ENCODE measurements around the gene ASCC2.
A peak's percentile ranks its signal among the peaks of the same experiment; 100 is the strongest.
"Not testable (repeated sequence)": the region's sequence is repeated elsewhere in the genome, so short reads cannot be mapped to it uniquely, and the experiment has no call there.

The ASCC2 gene, protein sequence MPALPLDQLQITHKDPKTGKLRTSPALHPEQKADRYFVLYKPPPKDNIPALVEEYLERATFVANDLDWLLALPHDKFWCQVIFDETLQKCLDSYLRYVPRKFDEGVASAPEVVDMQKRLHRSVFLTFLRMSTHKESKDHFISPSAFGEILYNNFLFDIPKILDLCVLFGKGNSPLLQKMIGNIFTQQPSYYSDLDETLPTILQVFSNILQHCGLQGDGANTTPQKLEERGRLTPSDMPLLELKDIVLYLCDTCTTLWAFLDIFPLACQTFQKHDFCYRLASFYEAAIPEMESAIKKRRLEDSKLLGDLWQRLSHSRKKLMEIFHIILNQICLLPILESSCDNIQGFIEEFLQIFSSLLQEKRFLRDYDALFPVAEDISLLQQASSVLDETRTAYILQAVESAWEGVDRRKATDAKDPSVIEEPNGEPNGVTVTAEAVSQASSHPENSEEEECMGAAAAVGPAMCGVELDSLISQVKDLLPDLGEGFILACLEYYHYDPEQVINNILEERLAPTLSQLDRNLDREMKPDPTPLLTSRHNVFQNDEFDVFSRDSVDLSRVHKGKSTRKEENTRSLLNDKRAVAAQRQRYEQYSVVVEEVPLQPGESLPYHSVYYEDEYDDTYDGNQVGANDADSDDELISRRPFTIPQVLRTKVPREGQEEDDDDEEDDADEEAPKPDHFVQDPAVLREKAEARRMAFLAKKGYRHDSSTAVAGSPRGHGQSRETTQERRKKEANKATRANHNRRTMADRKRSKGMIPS

DNA sequence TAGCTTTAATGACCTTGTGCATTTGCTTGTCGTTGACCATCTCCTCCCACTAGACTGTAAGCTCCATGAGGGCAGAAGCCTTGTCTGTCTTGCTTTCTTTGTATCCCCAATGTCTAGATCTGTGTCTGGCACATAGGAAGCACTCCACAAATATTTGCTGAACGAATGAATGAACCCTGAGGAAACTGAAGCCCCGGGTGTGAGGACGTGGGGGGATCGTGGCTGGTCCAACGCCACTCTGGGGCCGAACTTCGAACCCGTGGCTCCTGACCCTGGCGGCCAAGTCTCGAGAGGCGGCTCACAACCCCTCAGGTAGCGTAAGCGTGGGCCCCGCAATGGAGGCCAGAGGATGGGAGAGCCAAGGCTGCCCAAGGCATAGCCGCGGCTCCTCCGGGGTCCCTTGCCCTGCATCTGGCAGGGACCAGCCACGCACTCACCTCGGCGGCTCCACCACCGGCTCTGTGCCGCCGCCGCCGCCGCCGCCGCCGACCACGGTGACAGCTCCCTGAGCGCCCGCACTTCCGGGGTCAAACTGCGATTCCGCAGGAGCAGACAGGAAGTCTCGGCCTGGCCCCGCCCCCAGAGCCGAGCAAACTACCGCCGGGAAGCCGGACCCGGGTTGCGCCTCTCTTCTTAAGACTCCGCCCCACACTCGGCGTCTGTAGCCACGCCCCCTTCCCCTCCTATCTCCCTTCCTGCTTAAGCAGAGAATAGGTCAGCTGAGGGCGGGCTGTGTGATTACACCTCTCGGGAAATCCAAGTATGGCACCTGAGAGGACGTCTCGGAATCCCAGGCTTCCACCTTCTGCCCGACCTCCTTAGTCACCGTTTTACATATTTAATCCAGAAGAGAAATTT is at the start of gene ASCC2:
Gene ASCC2, minus strand, starts transcription at position 534 of the 858 bp plus-strand sequence. CDS start 5,949 bp downstream, outside the sequence.
- peak; percentile 96 for DNase-seq (ENCODE audit: low spot score)

DNA sequence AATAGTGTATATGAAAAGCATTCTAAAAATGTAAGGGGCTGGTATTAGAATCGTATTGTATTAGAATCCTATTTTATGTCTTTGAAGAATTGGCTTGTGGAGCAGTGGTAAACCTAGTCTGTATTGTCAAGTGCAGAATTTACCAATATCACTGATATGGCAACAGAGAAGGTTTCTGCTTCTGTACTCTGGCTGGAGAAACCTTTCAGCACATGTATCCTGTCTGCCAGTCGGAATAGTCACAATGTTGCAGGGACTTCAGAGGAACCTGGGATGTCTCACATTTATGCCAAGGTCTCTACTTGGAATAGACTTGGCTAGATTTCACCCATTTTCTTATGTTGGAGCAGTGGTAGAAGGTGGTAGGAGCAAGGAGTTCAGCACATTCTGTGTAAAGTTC is 49.3 kb upstream of the ASCC2 start:
- no peak for DNase-seq (ENCODE audit: low spot score)

DNA sequence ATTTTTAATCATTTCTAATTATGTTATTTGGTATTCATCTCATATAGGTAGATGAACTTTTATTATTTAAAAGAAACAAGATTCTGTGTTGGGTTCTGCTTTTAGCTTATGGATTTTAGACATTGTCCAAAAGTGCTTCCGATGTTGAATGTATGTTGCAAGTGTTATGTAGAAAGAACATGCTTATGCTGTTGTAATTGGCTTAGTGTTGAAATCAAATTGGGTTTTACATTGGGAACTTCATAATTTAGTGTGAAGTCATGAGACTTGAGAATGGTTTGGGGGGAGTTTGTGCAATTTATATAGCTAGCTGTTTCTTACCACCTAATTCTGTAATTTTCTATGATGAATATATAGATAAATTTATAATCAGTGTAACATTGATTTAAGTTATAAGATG is 48.5 kb upstream of the ASCC2 start:
- no peak for DNase-seq (ENCODE audit: low spot score)

DNA sequence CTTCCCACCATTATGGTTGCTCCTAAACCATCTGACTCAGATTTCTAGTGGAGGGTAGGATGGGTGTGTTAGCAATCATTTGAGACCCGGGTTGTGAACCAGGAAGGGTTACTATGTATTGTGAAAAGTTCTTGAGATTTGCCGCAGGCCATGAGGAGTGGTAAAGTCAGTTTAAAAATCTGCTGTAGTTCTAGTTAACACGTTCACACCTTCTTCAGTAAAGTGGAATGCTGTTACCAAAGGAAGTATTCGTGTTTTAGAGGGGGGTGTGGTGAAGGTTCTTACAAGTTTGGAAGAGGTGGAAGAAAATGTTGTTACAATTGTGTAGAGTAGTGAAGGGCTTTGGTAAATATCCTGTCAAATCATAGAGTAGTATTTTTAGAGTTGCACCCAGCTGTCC is 47.5 kb upstream of the ASCC2 start:
- no peak for DNase-seq (ENCODE audit: low spot score)

DNA sequence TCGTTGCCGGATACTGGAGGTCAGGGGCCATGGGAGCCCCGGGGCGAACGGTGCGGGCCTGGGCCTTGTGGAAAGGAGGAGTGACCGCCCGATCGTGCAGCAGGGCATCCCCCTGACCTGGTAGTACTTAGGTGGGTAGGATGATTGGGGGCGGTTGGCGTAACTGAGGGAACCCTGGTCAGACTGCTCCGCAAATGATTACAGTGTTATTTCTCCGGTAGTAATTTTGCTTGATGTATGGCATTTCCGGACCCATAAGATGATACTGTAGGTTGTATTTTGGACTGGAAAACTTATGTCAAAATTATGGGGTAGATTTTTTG is 45.7 kb upstream of the ASCC2 start:
- DNase-seq (ENCODE audit: low spot score) = no peak

DNA sequence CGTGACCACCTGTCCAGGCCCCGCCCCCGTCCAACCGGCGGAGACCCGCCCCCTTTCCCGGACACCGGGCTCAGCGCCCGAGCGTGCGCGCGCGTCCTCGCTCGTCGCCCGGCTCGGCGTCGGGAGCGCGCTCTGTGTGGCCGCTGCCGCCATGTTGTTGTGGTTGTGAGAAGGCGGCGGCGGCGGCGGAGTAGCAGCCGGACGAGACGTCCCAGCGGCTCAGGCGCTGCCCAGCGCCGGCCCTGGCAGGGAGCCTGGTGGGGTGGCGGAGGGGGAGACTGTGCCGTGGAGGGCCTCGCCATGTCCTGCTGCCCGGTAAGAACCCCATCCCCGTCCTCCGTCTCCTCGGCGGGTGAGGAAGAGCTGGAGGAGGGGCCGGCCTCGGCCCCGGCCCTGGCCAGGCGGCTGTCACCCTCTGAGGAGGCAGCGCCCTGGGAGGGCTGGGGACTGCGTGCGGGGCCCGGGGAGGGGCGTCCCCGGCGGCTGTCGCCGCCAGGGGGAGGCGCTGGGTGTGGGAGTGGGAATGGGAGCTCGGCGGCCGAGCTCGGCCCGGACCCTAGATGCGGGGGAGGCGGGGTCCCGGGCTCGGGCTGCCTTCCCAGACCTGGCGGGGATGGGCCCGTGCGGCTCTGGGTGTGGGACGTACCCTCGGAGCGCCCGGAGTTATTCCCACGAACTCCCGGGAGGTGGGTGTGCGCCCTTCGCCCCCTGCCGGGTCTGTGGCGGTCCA is 45.1 kb upstream of the ASCC2 start, which contains the start of gene MTMR3:
Gene MTMR3, plus strand, starts transcription at position 130 of the 730 bp plus-strand sequence. CDS start 87,886 bp downstream, outside the sequence.
- peak; percentile 76 for DNase-seq (ENCODE audit: low spot score)

DNA sequence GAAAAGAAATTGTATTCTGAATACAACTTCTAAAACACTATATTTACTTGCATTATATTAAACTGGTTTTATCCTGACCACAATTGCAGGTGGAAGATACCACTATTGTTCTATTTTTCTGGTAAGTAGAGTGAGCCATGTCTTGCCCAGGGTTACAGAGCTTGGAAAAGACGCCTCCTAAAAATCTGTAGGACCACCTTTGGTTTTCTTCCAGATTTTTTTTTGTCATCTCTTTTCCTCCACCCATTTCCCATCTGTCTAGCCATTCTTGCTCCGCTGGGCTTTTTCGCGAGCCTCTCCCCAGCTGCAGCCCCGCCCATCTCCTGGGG is 44.6 kb upstream of the ASCC2 start:
- no peak for DNase-seq (ENCODE audit: low spot score)

DNA sequence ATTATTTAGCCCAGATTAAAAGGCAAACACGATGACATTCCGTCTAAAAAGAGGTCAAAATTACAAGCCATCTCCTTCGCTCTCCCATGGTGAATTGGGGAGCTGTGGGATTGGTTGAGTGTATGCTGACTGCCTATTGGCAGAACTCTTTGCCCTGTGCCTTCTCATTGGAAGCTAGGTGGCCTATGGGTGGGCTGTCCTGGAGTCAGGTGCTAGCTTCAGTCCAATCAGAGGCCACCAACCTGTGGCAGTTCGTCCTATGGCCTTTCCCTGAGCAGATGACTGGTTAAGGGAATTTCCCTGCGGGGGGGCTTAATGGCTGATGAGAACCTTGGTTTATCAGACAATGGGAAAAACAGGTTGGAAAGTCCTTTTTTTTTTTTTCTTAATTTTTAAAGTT is 41.7 kb upstream of the ASCC2 start:
- no peak for DNase-seq (ENCODE audit: low spot score)

DNA sequence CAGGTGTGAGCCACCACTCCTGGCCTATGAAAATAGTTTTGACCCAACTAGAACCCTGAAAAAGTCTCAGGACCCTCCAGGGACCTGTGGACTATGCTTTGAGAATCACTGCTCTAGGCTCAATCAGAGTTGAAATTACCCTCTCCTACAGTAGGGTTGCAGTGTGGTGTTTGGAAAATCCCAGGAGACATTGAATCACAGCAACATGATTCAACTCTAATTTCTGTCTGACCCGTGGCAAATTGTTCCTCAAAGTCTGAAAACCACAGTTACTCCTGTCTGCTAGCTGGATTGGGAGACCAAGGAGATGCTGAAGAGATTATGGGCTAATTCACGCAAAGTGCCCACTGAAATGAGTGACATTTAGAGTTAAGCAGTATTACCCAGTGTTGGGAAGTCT is 39.5 kb upstream of the ASCC2 start:
- DNase-seq (ENCODE audit: low spot score) = no peak

DNA sequence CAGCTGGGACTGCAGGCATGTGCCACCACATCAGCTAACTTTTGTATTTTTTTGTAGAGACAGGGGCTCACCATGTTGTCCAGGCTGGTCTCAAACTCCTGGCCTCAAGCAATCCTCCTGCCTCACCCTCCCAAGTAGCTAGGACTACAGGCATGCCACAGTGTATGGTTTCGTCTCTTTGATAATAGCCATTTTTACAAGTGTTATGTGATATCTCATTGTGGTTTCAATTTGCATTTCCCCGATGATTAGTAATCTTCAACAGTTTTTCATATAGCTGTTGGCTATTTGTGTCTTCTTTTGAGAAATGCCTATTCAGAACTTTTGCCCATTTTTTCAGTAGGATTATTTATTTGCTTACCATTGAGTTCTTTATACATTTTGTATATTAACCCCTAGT is 35.9 kb upstream of the ASCC2 start:
- DNase-seq (ENCODE audit: low spot score) = no peak

DNA sequence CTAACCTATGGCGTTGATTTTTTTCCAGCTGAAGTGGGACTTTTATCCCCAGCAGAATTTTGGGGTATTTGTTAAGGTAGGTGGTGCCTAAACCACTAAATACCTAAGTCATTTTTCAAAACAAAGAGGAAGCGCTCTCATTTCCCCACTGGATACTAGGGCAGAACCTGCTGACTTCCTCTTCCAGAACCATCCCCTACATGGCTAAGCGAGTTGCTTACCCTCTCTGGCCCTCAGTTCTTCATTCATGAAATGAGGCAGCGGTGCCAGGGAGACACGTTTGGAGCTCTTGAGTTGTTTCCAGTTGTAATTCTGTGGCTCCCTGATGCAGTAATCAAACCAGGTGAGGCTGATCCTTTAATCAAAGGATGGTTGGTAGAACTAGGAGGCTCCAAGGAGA is 34.9 kb upstream of the ASCC2 start:
- DNase-seq (ENCODE audit: low spot score) = no peak

DNA sequence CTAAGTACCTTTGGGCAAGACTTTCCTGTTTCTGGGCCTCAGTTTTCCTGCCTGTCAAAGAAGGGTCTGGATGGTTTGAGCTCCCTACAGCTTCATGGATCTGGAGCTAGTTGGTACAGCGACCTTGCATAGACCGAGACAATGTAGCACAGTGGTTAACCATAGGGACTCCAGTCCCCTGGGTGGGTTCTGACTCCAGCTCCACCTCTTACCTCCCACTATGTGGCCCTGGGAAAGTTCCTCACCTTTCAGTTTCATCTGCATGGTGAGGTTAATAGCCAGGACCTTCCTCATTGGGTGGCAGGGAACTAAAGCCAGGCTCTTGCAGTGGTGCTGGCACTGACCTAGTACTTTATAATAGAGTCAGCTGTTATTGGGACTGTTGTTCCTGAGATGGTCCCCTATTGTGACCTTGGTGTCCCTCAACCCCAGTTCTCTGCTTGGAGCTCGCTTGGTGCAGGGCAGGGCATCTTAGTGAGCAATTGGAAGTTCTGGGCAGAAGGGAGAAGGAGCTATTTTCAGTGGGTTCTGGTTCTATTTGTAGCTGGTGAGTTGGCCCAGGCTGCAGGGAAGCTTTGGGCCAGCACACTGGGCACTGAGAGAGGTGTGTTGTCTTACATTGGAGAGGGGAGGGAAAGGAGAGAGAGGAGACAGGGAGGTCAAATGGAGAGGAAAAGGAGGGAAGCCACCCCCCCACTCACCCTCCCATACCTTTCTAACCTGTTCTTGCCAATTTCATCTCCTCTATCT is 34.2 kb upstream of the ASCC2 start:
- no peak for DNase-seq (ENCODE audit: low spot score)

DNA sequence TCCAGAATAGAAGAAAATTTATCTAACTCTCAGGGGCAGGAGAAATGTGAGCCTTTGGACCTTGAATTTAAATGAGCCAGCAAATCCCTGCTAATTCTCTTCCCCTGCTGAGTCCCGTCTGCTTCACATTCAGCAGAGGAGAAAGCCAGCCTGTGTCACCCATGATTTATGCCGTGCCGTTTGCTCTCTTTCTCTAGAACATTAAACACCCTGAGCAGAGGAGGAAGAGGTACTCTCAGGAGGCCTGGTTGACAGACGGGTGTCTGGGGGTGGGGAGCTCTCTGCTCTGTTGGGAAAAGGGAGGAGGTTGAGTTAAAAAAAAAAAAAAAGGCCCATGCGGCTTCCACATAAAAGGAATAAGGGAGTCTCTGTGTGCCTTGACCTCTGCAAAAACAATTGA is 33.6 kb upstream of the ASCC2 start:
- no peak for DNase-seq (ENCODE audit: low spot score)

DNA sequence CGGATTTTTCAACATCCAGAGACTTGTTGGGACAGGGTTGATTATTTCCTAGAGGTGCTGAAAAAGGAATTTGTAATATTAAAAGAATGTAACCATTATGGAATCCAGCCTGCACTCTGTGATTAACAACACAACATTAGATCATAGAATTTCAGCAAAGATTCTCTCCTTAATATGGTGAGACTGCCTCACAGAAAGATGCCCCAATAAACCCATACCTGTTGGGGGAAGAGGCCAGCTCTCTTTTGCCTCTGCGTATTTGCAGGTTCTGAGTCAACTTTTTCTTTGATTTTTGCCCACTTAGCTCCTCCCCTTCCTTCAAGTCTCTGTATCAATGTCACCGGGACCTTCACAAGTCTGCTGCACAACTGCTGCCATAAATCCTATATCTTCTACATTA is 32.5 kb upstream of the ASCC2 start:
- DNase-seq (ENCODE audit: low spot score) = no peak

DNA sequence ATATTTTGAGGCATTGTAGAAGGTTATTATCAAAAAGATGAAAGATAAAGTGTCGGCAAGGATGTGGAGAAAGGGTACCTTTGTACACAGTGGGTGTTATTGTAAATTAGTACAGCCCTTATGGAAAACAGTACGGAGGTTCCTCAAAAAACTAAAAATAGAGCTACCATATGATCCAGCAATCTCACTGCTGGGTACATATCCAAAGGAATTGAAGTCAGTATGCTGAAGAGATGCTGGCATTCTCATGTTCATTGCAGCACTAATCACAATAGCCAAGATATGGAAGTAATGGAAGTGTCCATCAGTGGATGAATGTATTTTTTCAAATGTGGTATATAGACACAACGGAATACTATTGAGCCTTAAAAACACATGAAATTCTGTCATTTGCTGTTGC is 29.8 kb upstream of the ASCC2 start:
- DNase-seq (ENCODE audit: low spot score) = no peak

DNA sequence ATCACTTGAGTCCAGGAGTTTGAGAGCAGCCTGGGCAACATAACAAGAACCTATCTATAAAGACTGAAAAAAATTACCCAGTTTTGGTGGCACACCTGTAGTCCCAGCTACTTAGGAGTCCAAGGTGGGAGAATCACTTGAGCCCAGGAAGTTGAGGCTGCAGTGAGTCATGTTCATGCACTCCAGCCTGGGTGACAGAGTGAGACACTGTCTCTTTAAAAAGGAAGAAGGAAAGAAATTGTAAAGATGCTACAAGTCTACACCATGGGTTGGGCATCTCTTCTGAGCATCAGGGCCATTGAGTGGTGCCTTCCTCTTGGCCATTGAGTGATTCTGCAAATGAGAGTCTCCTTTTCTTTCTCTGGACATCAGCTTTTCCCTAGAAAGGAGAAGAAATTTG is 29.2 kb upstream of the ASCC2 start:
- no peak for DNase-seq (ENCODE audit: low spot score)

DNA sequence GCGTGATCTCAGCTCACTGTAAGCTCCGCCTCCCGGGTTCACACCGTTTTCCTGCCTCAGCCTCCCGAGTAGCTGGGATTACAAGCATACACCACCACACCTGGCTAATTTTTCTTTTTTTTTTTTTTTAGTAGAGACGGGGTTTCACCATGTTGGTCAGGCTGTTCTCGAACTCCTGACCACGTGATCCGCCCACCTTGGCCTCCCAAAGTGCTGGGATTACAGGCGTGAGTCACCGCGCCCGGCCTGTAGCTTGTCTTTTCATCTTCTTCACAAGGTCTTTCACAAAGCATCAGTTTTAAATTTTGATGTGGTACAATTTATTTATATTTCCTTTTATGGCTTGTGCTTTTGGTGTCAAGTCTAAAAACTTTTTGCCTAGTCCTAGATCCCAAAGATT is 27.5 kb upstream of the ASCC2 start:
- not testable (repeated sequence) for DNase-seq (ENCODE audit: low spot score)

DNA sequence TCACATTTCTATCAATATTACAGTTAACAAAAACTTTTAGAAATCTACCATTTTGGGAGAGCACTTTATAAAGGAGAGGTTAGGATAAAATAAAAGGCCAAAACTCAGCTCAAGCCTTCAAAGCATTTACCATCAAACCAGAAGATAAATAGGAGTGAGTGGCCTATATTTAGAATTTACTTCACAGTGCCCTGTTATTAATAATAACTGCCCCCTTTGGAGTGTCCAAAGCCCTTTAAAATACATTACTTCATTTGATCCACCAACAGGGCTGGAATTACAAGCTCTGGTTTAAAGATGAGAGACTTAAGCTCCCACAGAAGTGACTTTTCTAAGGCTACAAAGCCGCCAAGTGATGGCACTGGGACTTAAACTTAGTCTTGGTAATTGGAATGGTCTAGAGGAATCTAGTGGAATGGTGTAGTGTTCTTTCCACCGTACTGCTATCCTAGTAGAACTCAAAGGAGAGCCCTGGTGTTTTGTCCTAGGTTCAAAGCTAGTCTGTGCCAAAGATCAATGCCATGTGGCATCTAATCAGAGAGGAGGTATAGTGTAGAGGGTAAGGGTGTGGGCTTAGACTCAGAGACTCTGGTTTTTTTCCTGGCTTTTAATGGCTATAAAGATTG is 23.7 kb upstream of the ASCC2 start:
- DNase-seq (ENCODE audit: low spot score) = no peak

DNA sequence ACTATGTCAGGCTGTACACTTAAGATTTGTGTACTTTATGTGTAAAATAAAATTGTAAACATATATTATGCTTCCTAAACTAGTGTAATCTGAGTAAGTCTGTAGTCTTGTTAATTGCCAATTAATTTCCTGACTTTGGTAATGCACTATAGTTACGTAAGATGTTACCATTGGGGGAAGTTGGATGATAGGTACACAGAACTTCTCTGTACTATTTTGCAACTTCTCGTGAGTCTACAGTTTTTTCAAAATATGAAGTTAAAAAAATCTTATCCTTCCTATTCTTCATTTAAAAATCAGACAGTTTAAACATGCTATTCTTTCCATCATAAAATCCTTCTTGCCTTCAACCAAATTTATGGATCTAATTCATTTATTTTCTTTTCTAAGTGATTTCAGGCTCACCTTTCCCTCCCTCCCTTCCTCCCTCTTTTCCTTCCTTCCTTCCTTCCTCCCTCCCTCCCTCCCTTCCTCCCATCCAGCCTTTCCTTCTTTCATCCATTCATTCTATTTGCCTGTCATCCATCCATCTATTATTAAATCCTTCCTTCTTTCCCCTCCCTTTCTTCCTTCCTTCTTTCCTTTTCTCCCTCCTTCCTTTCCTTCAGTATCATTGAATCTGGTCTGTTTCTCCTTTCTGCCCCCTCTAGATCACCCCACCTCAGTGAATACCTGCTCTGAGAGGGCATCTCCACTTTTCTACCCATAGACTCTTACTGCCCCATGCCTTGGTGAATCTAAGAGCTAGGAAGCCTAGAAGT is 22.1 kb upstream of the ASCC2 start:
- DNase-seq (ENCODE audit: low spot score) = no peak

DNA sequence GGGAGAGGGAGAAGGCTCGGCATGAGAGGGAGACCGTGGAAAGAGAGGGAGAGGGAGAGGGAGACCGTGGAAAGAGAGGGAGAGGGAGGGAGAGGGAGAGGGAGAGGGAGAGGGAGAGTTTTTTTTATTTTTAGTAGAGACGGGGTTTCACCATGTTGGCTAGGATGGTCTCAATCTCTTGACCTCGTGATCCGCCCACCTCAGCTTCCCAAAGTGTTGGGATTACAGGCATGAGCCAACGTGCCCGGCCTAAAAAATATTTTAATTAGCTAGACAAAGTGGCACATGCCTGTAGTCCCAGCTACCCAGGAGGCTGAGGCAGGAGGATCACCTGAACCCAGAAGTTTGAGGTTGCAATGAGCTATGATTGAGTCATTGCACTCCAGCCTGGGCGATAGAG is 21.0 kb upstream of the ASCC2 start:
- DNase-seq (ENCODE audit: low spot score) = not testable (repeated sequence)
